SJSA1 (cell line): ENCODE measurements around the gene ZKSCAN3. TPM values are rescaled to one million over a fixed set of nuclear protein-coding genes. Genes with fewer than 3 reads are reported as not detected.

ENCODE experiments used
- DNase-seq, 2 experiments: peaks; one replicate each; pipeline ENCODE4 v3.0.0-alpha.2; 2015 to 2020; ENCODE audit warnings: low spot score in 2 of 2, low read depth in 1 of 2
- H3K27ac ChIP-seq: fragments of 250-450 bp; sonication (Bioruptor Pico); 2 replicates; pipeline ENCODE4 v1.5.1; 2020; ENCODE audit warnings: mild to moderate bottlenecking, moderate library complexity
- H3K27me3 ChIP-seq: fragments of 250-450 bp; sonication (Bioruptor Pico); replicated peaks from 2 replicates; pipeline ENCODE4 v1.5.1; 2020; ENCODE audit warnings: mild to moderate bottlenecking, moderate library complexity
- H3K36me3 ChIP-seq: fragments of 250-450 bp; sonication (Bioruptor Pico); 2 replicates; pipeline ENCODE4 v1.5.1; 2020; ENCODE audit warnings: mild to moderate bottlenecking
- H3K4me1 ChIP-seq: fragments of 250-450 bp; sonication (Bioruptor Pico); replicated peaks from 2 replicates; pipeline ENCODE4 v1.6.1; 2021; ENCODE audit warnings: mild to moderate bottlenecking
- H3K4me3 ChIP-seq: fragments of 250-450 bp; sonication (Bioruptor Pico); 2 replicates; pipeline ENCODE4 v1.5.1; 2020; ENCODE audit warnings: mild to moderate bottlenecking
- H3K9me3 ChIP-seq: fragments of 250-450 bp; sonication (Bioruptor Pico); replicated peaks from 2 replicates; pipeline ENCODE4 v1.5.1; 2020; ENCODE audit warnings: mild to moderate bottlenecking
- total RNA-seq: library from RNA; depleted of rRNA; stranded (reverse); fragments of >200 nt; shearing (Covaris generic); gene quantifications from 2 replicates; pipeline ENCODE4 v1.2.3, GENCODE V29; 2014

ZKSCAN3 gene
- total RNA-seq, 1 experiment from 2014 or later: 6.9 TPM

- H3K36me3 ChIP-seq: no peaks in the 10 kb centered on the region
- no peak for DNase-seq
- peaks cover 12% of the 10 kb centered on the region for H3K4me1 ChIP-seq
- H3K27me3 ChIP-seq: no peaks in the 10 kb centered on the region
- peak overlapping the region; percentile 96 for H3K27ac ChIP-seq
- H3K4me3 ChIP-seq: no peak overlapping the region
- no peaks in the 10 kb centered on the region for H3K9me3 ChIP-seq
Observed at GRCh38 chr6:28334286-28335039, 15.3 kb upstream of the ZKSCAN3 start.

- Histone ChIP-seq H3K4me1 (peaks cover 12% of the 10 kb centered on the region), H3K27ac (peak overlapping the region; percentile 96), H3K9me3 (no peaks in the 10 kb centered on the region), H3K4me3 (peak overlapping the region; percentile 50), H3K27me3 (no peaks in the 10 kb centered on the region), H3K36me3 (no peaks in the 10 kb centered on the region)
- DNase-seq: no peak
Observed at GRCh38 chr6:28335040-28335563, 14.6 kb upstream of the ZKSCAN3 start.

- Histone ChIP-seq H3K27me3 (no peaks in the 10 kb centered on the region), H3K4me1 (peaks cover 12% of the 10 kb centered on the region), H3K4me3 (peak within 1 kb of the TSS; percentile 50), H3K27ac (peak within 1 kb of the TSS; percentile 96), H3K9me3 (no peaks in the 10 kb centered on the region), H3K36me3 (no peaks in the 10 kb centered on the region)
- peak; percentile 97 for DNase-seq
Observed at GRCh38 chr6:28335564-28336283, 14.0 kb upstream of the ZKSCAN3 start, which contains the start of gene ZSCAN31. TSS of gene ZSCAN31 (minus strand) at chr6:28336148. CDS start at chr6:28329683, 6,465 bp downstream.

GRCh38 chr6:28336284-28337120, 13.2 kb upstream of the ZKSCAN3 start:
- Histone ChIP-seq H3K36me3 (peaks cover 3% of the 10 kb centered on the region; the same call in 1 of the 2 replicates), H3K27me3 (no peaks in the 10 kb centered on the region), H3K9me3 (no peaks in the 10 kb centered on the region; the same call in 1 of the 2 replicates), H3K4me1 (peaks cover 12% of the 10 kb centered on the region), H3K27ac (peak overlapping the region; percentile 96), H3K4me3 (peak overlapping the region; percentile 50)
- peak; percentile 73 to 77 for DNase-seq

- Histone ChIP-seq H3K4me1 (peaks cover 12% of the 10 kb centered on the region), H3K27ac (peak overlapping the region; percentile 96), H3K36me3 (peaks cover 3% of the 10 kb centered on the region; the same call in 1 of the 2 replicates), H3K9me3 (no peaks in the 10 kb centered on the region; the same call in 1 of the 2 replicates), H3K4me3 (peak overlapping the region; percentile 50), H3K27me3 (no peaks in the 10 kb centered on the region)
- no peak for DNase-seq
Observed at GRCh38 chr6:28337121-28337520, 12.6 kb upstream of the ZKSCAN3 start.

GRCh38 chr6:28340310-28341095, 9.2 kb upstream of the ZKSCAN3 start:
- no peaks in the 10 kb centered on the region for H3K27me3 ChIP-seq

GRCh38 chr6:28343898-28344677, 5.7 kb upstream of the ZKSCAN3 start:
- DNase-seq: no peak
- Histone ChIP-seq H3K27ac (no peak overlapping the region), H3K27me3 (no peaks in the 10 kb centered on the region), H3K9me3 (no peaks in the 10 kb centered on the region; the same call in 1 of the 2 replicates), H3K36me3 (peaks cover 3% of the 10 kb centered on the region; the same call in 1 of the 2 replicates), H3K4me1 (no peaks in the 10 kb centered on the region), H3K4me3 (no peak overlapping the region)

More at GRCh38 chr6:28340310-28341095, 9.2 kb upstream of the ZKSCAN3 start:
- no peak for DNase-seq
- Histone ChIP-seq H3K9me3 (no peaks in the 10 kb centered on the region; the same call in 1 of the 2 replicates), H3K4me1 (peaks cover 9% of the 10 kb centered on the region), H3K27ac (no peak overlapping the region), H3K36me3 (peaks cover 3% of the 10 kb centered on the region; the same call in 1 of the 2 replicates), H3K4me3 (no peak overlapping the region)

GRCh38 chr6:28345201-28345600, 4.5 kb upstream of the ZKSCAN3 start:
- H3K36me3 ChIP-seq: peaks cover 3% of the 10 kb centered on the region; the same call in 1 of the 2 replicates
- no peak overlapping the region for H3K27ac ChIP-seq
- no peaks in the 10 kb centered on the region for H3K4me1 ChIP-seq
- no peak overlapping the region for H3K4me3 ChIP-seq
- no peak for DNase-seq
- no peaks in the 10 kb centered on the region; the same call in 1 of the 2 replicates for H3K9me3 ChIP-seq
- H3K27me3 ChIP-seq: no peaks in the 10 kb centered on the region

- Histone ChIP-seq H3K36me3 (no peaks in the 10 kb centered on the region), H3K4me1 (peaks cover 12% of the 10 kb centered on the region), H3K9me3 (no peaks in the 10 kb centered on the region), H3K27ac (no peak overlapping the region), H3K27me3 (no peaks in the 10 kb centered on the region), H3K4me3 (no peak overlapping the region)
- no peak for DNase-seq
Observed at GRCh38 chr6:28347119-28347518, 2.6 kb upstream of the ZKSCAN3 start.

- peak overlapping the region; percentile 53 for H3K4me3 ChIP-seq
- H3K27me3 ChIP-seq: no peaks in the 10 kb centered on the region
- DNase-seq: no peak
- H3K4me1 ChIP-seq: peaks cover 24% of the 10 kb centered on the region
- H3K9me3 ChIP-seq: no peaks in the 10 kb centered on the region
- H3K27ac ChIP-seq: 0 out of 2 replicates have a peak overlapping the region, but pooled peaks have one; percentile 7
- H3K36me3 ChIP-seq: no peaks in the 10 kb centered on the region; the same call in 1 of the 2 replicates
Observed at GRCh38 chr6:28349344-28349891, 329 bp upstream of the ZKSCAN3 start.

- DNase-seq: no peak
- Histone ChIP-seq H3K4me3 (peak overlapping the region; percentile 53; the same call in 1 of the 2 replicates), H3K27ac (no peak overlapping the region), H3K36me3 (no peaks in the 10 kb centered on the region; the same call in 1 of the 2 replicates), H3K9me3 (no peaks in the 10 kb centered on the region), H3K4me1 (peaks cover 36% of the 10 kb centered on the region), H3K27me3 (no peaks in the 10 kb centered on the region)
Observed at GRCh38 chr6:28351087-28351486, 1.3 kb downstream of the ZKSCAN3 start.
